HG03469 (cell line): ENCODE data around the gene CRIM1.
A peak's percentile ranks its signal among the peaks of the same experiment; 100 is the strongest.
"Not testable (repeated sequence)": the region's sequence is repeated elsewhere in the genome, so short reads cannot be mapped to it uniquely, and the experiment has no call there.

Source experiments
- ATAC-seq: cut with Tn5 transposase; IDR thresholded peaks from one replicate; pipeline ENCODE4 v1.9.1; 2021; ENCODE audit warnings: mild to moderate bottlenecking, moderate library complexity, moderate number of reproducible peaks; ENCODE audit not compliant: unreplicated experiment

The CRIM1 gene

GRCh38 chr2:36355151-36355889 is at the start of gene CRIM1:
TSS of gene CRIM1 (plus strand) at chr2:36355778. CDS start at chr2:36356293, 515 bp downstream.
- ATAC-seq: peak; percentile 25

- no peak for ATAC-seq
These were observed 48.1 kb upstream of the CRIM1 start for GRCh38 chr2:36307441-36307840.

- not testable (repeated sequence) for ATAC-seq
These were observed 45.1 kb upstream of the CRIM1 start for GRCh38 chr2:36310444-36310843.

- ATAC-seq: no peak
These were observed 37.0 kb upstream of the CRIM1 start for GRCh38 chr2:36318547-36318946.

- no peak for ATAC-seq
These were observed 33.5 kb upstream of the CRIM1 start for GRCh38 chr2:36322108-36322507.

- no peak for ATAC-seq
These were observed 29.3 kb upstream of the CRIM1 start for GRCh38 chr2:36326286-36326685.

- no peak for ATAC-seq
These were observed 26.3 kb upstream of the CRIM1 start for GRCh38 chr2:36329251-36329650.

- ATAC-seq: no peak
These were observed 25.7 kb upstream of the CRIM1 start for GRCh38 chr2:36329746-36330472.

GRCh38 chr2:36330473-36331395 is 24.8 kb upstream of the CRIM1 start:
- no peak for ATAC-seq

- ATAC-seq: no peak
These were observed 22.1 kb upstream of the CRIM1 start for GRCh38 chr2:36333350-36334012.

- no peak for ATAC-seq
These were observed 20.0 kb upstream of the CRIM1 start for GRCh38 chr2:36335597-36335996.

GRCh38 chr2:36336321-36336720 is 19.3 kb upstream of the CRIM1 start:
- ATAC-seq: no peak

- ATAC-seq: peak; percentile 44
These were observed 18.2 kb upstream of the CRIM1 start for GRCh38 chr2:36337354-36337753.

GRCh38 chr2:36338124-36338826 is 17.3 kb upstream of the CRIM1 start:
- no peak for ATAC-seq

GRCh38 chr2:36338827-36339145 is 16.8 kb upstream of the CRIM1 start:
- ATAC-seq: no peak

- ATAC-seq: no peak
These were observed 15.9 kb upstream of the CRIM1 start for GRCh38 chr2:36339607-36340218.

- no peak for ATAC-seq
These were observed 12.0 kb upstream of the CRIM1 start for GRCh38 chr2:36343606-36344005.

- no peak for ATAC-seq
These were observed 6.9 kb upstream of the CRIM1 start for GRCh38 chr2:36348721-36349120.

- ATAC-seq: no peak
These were observed 4.3 kb upstream of the CRIM1 start for GRCh38 chr2:36351291-36351690.
